AG04450 (cell line): ENCODE measurements around the gene SDC3. TPM values are rescaled to one million over a fixed set of nuclear protein-coding genes. Genes with fewer than 3 reads are reported as not detected.

Source experiments
- CTCF ChIA-PET: fragments of 300-600, 350-600 bp; formaldehyde crosslinking; extraction: SDS; loops from one replicate; lab custom pipeline; 2022; ENCODE audit warnings: antibody characterized with exemption, inconsistent platforms; lab: Charles Lee
- POLR2A ChIA-PET: fragments of 350-600 bp; formaldehyde crosslinking; extraction: SDS; loops from one replicate; lab custom pipeline; 2021; ENCODE audit warnings: antibody characterized with exemption, inconsistent platforms; lab: Yijun Ruan, JAX
- DNase-seq: peaks from one replicate; pipeline ENCODE4 v3.0.0-alpha.2; 2011; ENCODE audit warnings: low read depth, low spot score
- H3K27ac ChIP-seq: one replicate; pipeline ENCODE4 v1.5.1; 2012; ENCODE audit warnings: low read depth, low read length, control low read depth
- H3K27me3 ChIP-seq: one replicate; pipeline ENCODE4 v1.6.0; 2012; ENCODE audit warnings: low read length; ENCODE audit not compliant: control insufficient read depth, insufficient read depth
- H3K4me3 ChIP-seq: 2 replicates; pipeline ENCODE4 v1.5.1; 2011; ENCODE audit warnings: mild to moderate bottlenecking, low read depth, low read length, control low read depth
- H3K9me3 ChIP-seq: 2 replicates; pipeline ENCODE4 v1.5.1; 2012; ENCODE audit warnings: low read length; ENCODE audit not compliant: control insufficient read depth, insufficient read depth
- polyA minus RNA-seq: library from RNA; depleted of rRNA, polyadenylated mRNA; stranded (reverse); fragments of >200 nt; gene quantifications from 2 replicates; pipeline ENCODE4 v1.2.3, GENCODE V29; 2011; rRNA and poly(A)+ RNA removed
- polyA plus RNA-seq: library from polyadenylated mRNA; depleted of rRNA; stranded (reverse); fragments of >200 nt; gene quantifications from 2 replicates; pipeline ENCODE4 v1.2.3, GENCODE V29; 2011; rRNA removed
- TF ChIP-seq, protein P1 (sequence below): IDR thresholded peaks from 2 replicates; pipeline ENCODE4 v1.5.1; 2011; ENCODE audit warnings: low read depth, low read length, control low read depth, inconsistent platforms

Gene SDC3, protein sequence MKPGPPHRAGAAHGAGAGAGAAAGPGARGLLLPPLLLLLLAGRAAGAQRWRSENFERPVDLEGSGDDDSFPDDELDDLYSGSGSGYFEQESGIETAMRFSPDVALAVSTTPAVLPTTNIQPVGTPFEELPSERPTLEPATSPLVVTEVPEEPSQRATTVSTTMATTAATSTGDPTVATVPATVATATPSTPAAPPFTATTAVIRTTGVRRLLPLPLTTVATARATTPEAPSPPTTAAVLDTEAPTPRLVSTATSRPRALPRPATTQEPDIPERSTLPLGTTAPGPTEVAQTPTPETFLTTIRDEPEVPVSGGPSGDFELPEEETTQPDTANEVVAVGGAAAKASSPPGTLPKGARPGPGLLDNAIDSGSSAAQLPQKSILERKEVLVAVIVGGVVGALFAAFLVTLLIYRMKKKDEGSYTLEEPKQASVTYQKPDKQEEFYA
- polyA plus RNA-seq (21.7 and 45.4 TPM in 2 replicates), polyA minus RNA-seq (46.5 and 56.6 TPM in 2 replicates)

DNA sequence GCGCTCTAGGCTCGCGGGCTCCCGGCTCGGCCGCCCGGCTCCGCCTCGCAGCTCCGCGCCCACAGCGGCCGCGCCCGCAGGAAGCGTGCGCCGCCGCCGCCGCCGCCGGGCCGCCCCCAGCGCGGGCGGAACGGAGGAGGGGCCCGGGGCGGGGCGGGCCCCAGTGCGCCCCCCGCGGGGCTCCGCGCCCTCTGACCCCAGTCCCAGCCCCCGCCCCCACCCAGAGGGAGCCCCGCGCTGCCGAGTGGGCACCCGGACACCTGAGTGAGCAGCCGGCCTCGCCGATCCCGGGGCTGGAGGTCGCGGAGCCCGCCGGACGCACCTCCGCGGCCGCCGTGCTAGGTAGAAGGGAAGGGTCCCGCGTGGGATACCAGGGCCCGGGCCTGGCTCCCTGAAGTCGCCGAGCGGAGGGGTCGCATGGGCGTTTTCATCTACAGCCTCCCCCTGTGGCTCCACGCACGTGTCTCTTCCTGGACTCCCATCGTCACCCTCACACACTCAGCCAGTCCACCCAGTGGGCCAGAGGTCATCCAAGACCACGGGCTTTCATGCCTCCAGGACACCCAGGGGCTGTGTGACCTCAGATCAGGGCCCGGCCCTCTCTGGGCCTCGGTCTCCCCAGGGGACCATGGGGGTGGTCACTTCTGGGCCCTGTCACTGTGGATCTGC, at the start of gene SDC3:
SDC3 (minus strand) TSS at position 63 of the 669 bp plus-strand sequence. CDS start 172 bp downstream, outside the sequence.
- CTCF ChIA-PET: interaction anchor here (1.1 to 14.8 kb wide), 3 partner anchors 20 to 126 kb away, joined by 3 to 535 read pairs (median 257); no protein-coding TSS in a partner anchor
- no peak for DNase-seq
- Histone ChIP-seq H3K4me3 (peak within 1 kb of the TSS; percentile 74), H3K27ac (peak within 1 kb of the TSS; percentile 21), H3K9me3 (no peaks in the 10 kb centered on the region; the same call in 1 of the 2 replicates), H3K27me3 (no peaks in the 10 kb centered on the region)
- TF ChIP-seq, protein P1, sequence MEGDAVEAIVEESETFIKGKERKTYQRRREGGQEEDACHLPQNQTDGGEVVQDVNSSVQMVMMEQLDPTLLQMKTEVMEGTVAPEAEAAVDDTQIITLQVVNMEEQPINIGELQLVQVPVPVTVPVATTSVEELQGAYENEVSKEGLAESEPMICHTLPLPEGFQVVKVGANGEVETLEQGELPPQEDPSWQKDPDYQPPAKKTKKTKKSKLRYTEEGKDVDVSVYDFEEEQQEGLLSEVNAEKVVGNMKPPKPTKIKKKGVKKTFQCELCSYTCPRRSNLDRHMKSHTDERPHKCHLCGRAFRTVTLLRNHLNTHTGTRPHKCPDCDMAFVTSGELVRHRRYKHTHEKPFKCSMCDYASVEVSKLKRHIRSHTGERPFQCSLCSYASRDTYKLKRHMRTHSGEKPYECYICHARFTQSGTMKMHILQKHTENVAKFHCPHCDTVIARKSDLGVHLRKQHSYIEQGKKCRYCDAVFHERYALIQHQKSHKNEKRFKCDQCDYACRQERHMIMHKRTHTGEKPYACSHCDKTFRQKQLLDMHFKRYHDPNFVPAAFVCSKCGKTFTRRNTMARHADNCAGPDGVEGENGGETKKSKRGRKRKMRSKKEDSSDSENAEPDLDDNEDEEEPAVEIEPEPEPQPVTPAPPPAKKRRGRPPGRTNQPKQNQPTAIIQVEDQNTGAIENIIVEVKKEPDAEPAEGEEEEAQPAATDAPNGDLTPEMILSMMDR: no peak
- POLR2A ChIA-PET: interaction anchor here (0.6 kb wide), 1 partner anchor 1427 kb away, joined by 13 read pairs; the partner anchor contains the start of gene MARCKSL1

DNA sequence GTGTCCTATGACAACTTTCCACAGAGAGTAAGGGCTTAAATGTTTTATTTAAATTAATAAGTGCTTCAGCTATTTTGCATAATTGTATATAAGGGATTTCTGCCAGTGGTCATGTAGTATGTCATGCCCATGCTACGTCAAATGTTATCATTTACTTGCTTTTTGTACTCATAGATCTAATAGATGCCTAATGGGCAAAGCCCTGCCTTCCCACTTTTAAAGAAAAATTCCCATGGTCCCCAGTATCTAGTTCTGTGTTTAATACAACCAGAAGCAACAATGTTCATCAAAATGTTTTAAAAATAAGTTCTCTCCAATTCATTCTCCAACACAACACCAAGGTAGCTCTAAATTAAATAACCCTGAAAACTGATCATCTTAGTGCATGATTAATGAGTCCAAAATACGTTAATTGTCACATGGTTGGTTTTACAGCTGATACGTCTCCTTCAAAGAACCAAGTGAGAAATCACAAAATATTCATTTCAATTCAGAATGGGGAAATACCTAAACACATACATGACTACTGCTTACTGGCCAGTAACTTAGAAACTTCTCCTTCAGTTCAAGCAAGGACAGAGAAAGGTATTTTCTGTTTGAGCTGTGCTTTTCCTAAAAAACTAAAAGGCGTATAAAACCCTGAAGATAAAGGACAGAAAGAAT, 49.1 kb upstream of the SDC3 start:
- ChIA-PET CTCF (interaction anchor here (2.0 kb wide), 1 partner anchor 29 kb away, joined by 8 read pairs; no protein-coding TSS in a partner anchor), POLR2A (no interaction called here)
- TF ChIP-seq, protein P1: no peak

DNA sequence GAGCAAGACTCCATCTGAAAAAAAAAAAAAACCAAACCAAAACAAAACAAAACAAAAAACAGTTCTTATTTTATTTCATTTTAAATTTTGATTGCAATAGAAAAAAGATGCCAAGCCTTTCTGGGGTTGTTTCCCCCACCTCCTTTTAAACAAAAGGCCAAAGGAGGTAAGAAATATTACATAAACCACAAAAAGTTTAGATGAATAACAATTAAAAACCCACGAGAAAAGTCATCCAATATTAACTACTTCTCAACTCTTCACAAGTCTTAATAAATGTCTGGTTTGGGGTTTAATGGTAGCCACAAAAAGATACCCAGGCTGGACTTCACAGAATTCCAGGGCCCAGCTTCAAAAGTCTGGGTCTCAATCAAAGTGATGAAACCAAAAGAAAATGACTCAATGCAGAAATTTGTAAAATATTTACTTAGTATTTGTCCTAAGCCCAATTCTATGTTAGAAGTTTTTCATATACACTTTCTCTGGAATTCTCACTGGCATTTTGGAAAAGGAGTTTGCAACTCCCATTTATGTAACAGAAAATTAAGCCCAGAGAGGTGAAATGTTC, 47.0 kb upstream of the SDC3 start:
- Histone ChIP-seq H3K4me3 (no peak overlapping the region), H3K27me3 (no peaks in the 10 kb centered on the region), H3K27ac (no peak overlapping the region), H3K9me3 (no peaks in the 10 kb centered on the region)
- ChIA-PET CTCF (no interaction called here), POLR2A (no interaction called here)
- no peak for DNase-seq
- TF ChIP-seq, protein P1: no peak

More for the DNA sequence above, 49.1 kb upstream of the SDC3 start:
- DNase-seq: no peak
- no peak overlapping the region for H3K4me3 ChIP-seq
- no peak overlapping the region for H3K27ac ChIP-seq
- no peaks in the 10 kb centered on the region for H3K9me3 ChIP-seq
- no peaks in the 10 kb centered on the region for H3K27me3 ChIP-seq

DNA sequence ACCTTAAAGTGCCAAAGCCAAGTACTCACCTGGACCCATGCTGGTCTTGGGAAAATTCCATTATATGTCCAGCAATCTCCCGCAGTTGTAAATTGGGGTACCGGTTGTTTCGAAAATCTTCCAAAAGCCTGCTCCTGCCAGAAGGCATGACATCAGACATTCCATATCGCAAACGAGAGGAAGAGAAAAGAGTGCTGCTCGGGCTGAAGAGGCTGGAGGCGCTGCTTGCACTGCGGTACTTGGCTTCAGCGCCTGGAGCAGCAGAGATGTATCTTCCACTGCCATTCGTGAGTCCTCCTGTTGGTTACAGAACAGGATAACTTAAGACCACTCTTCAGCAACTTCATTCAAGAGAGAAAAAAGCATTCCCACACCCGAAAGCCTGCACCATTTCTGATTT, 45.1 kb upstream of the SDC3 start:
- no peak overlapping the region for H3K4me3 ChIP-seq
- no peak for DNase-seq
- H3K9me3 ChIP-seq: no peaks in the 10 kb centered on the region
- no peak overlapping the region for H3K27ac ChIP-seq
- TF ChIP-seq, protein P1: no peak
- H3K27me3 ChIP-seq: no peaks in the 10 kb centered on the region
- ChIA-PET CTCF (no interaction called here), POLR2A (no interaction called here)
